ENCODE results near the gene XRCC4. TPM values are rescaled to one million over a fixed set of nuclear protein-coding genes. Genes with fewer than 3 reads are reported as not detected.

The XRCC4 gene
- total RNA-seq, 1 experiment from 2014 or later, result 10.8 TPM

DNA sequence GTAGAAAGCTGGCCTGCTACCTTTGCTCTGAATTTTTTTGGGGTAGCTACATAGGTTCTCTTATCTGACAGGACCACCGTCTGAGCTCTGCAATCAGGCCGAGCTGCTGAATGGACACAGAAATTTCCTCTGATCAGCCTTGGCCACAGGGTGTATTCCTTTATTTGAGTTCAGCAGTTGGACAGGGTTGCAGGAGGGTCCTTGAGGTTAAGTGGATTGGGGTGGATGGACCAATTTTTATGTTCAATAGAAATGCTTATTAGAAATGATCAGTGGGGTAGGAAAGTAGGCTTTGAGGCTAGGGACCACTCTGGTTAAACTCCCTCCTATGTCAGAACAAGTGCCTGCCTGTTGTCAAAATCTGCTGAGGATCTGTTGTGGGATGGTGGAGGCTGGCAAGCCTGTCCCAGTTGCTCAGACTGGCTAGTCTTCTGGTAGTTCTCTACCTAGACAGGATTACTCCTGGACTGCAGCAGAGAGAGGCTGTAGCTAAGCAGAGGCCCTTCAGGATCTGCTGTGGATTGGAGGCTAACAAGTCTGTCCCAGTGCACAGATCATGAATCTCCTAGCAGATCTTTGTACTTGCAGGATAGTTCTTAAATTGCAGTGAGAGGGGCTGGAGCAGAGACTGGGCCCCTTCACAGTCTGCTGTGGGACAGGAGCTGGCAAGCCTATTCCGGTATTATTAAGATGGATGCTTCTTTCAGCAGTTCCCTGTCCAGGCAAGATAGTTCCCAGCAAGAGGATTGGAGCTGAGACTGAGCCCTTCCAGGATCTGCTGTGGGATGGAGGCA is 18.0 kb downstream of the XRCC4 start:
- DNase-seq, result no peak
- no peak overlapping the region for H3K18ac ChIP-seq (ENCODE audit: insufficient read length, low read depth, low read length)
- no peak overlapping the region for H2BK15ac ChIP-seq (ENCODE audit: low read depth, low read length)
- no peak overlapping the region for H2BK20ac ChIP-seq (ENCODE audit: low read depth, low read length, poor library complexity, severe bottlenecking)
- H3K4me1 ChIP-seq (ENCODE audit: insufficient read depth, low read length), result peaks cover 3% of the 10 kb centered on the region; the same call in 1 of the 2 replicates
- H2BK12ac ChIP-seq (ENCODE audit: insufficient read length, low read depth, low read length), result no peak overlapping the region
- H3T11ph ChIP-seq (ENCODE audit: low read length), result no peak overlapping the region
- Mint-ChIP-seq H3K4me3 (no peak overlapping the region), H3K36me3 (ENCODE audit: insufficient read depth in 1 of 3, low read depth in 3 of 3) (peaks cover 19 to 38% (median 24%) of the 10 kb centered on the region in 3 experiments), H3K27ac (no peak overlapping the region), H3K9me3 (peaks cover 24 to 36% of the 10 kb centered on the region in 2 experiments), H3K27me3 (ENCODE audit: low read depth) (no peaks in the 10 kb centered on the region), H3K4me1 (peaks cover 11% of the 10 kb centered on the region in 2 experiments)
- H2BK120ac ChIP-seq (ENCODE audit: low read depth, low read length, poor library complexity, severe bottlenecking), result no peak overlapping the region
- no peak overlapping the region for H3K14ac ChIP-seq (ENCODE audit: insufficient read depth, low read length)
- H3K27me3 ChIP-seq (ENCODE audit: insufficient read depth, low read length), result no peaks in the 10 kb centered on the region
- no peak overlapping the region for H3K27ac ChIP-seq (ENCODE audit: insufficient read length, low read depth, low read length)
- no CpG with 5 or more reads among the region's 3 CpGs for WGBS (ENCODE audit: extremely low coverage, insufficient read length, low lambda C conversion rate)
- no peak overlapping the region for H2AK5ac ChIP-seq (ENCODE audit: insufficient read length, low read length)
- H3K56ac ChIP-seq (ENCODE audit: insufficient read length, low read depth, low read length), result no peak overlapping the region
- H3K79me2 ChIP-seq (ENCODE audit: insufficient read depth, low read length), result no peaks in the 10 kb centered on the region
- no peaks in the 10 kb centered on the region for H4K20me1 ChIP-seq (ENCODE audit: control insufficient read depth, insufficient read depth, insufficient read length)
- H3K4ac ChIP-seq (ENCODE audit: low read depth, low read length), result no peak overlapping the region
- no peak overlapping the region for H3K9ac ChIP-seq (ENCODE audit: extremely low read depth, insufficient read length, low read length)
- H3K79me1 ChIP-seq (ENCODE audit: insufficient read depth, low read depth, low read length, poor library complexity, severe bottlenecking), result no peaks in the 10 kb centered on the region
- H3K23ac ChIP-seq (ENCODE audit: insufficient read length, low read depth, low read length), result no peak overlapping the region
- H3K23me2 ChIP-seq (ENCODE audit: insufficient read length, low read depth, low read length, poor library complexity, severe bottlenecking), result no peaks in the 10 kb centered on the region
- no peak overlapping the region for H2AFZ ChIP-seq (ENCODE audit: low read length)
- H4K8ac ChIP-seq (replicated peaks; ENCODE audit: insufficient read length, low read depth, low read length), result no peak overlapping the region
- no peaks in the 10 kb centered on the region for H3K9me3 ChIP-seq (ENCODE audit: control insufficient read depth, low read depth, low read length)
- H3K4me2 ChIP-seq (ENCODE audit: insufficient read depth, insufficient read length, low read length), result no peak overlapping the region
- TF ChIP-seq, protein P1, sequence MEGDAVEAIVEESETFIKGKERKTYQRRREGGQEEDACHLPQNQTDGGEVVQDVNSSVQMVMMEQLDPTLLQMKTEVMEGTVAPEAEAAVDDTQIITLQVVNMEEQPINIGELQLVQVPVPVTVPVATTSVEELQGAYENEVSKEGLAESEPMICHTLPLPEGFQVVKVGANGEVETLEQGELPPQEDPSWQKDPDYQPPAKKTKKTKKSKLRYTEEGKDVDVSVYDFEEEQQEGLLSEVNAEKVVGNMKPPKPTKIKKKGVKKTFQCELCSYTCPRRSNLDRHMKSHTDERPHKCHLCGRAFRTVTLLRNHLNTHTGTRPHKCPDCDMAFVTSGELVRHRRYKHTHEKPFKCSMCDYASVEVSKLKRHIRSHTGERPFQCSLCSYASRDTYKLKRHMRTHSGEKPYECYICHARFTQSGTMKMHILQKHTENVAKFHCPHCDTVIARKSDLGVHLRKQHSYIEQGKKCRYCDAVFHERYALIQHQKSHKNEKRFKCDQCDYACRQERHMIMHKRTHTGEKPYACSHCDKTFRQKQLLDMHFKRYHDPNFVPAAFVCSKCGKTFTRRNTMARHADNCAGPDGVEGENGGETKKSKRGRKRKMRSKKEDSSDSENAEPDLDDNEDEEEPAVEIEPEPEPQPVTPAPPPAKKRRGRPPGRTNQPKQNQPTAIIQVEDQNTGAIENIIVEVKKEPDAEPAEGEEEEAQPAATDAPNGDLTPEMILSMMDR (conservative IDR thresholded peaks at IDR 0.05), result no peak
- no peak overlapping the region for H4K5ac ChIP-seq (ENCODE audit: insufficient read length, low read depth, low read length)
- H4K91ac ChIP-seq (ENCODE audit: insufficient read length, low read depth, low read length), result no peak overlapping the region
- H2BK5ac ChIP-seq (ENCODE audit: insufficient read length, low read length), result no peak overlapping the region
